SW480 (cell line): ENCODE measurements around the gene LMO1.
A peak's percentile ranks its signal among the peaks of the same experiment; 100 is the strongest.

Experiments used
- DNase-seq: peaks from one replicate; pipeline ENCODE4 v3.0.0-alpha.2; 2016; ENCODE audit warnings: low spot score

Gene LMO1

GRCh38 chr11:8203414-8203715 lies 60.3 kb downstream of the LMO1 start:
- DNase-seq, result no peak

- no peak for DNase-seq
Observed at GRCh38 chr11:8202516-8203413, 60.9 kb downstream of the LMO1 start.

- DNase-seq, result no peak
Observed at GRCh38 chr11:8201644-8202365, 61.9 kb downstream of the LMO1 start.

GRCh38 chr11:8199676-8200075 lies 64.0 kb downstream of the LMO1 start:
- DNase-seq, result no peak

- DNase-seq, result no peak
Observed at GRCh38 chr11:8196749-8197148, 66.9 kb downstream of the LMO1 start.

- DNase-seq, result no peak
Observed at GRCh38 chr11:8194956-8195355, 68.7 kb downstream of the LMO1 start.

- DNase-seq, result no peak
Observed at GRCh38 chr11:8192896-8193209, 70.8 kb downstream of the LMO1 start.

- DNase-seq, result peak; percentile 58
Observed at GRCh38 chr11:8192016-8192895, 71.4 kb downstream of the LMO1 start.

- DNase-seq, result no peak
Observed at GRCh38 chr11:8190431-8190830, 73.2 kb downstream of the LMO1 start.

GRCh38 chr11:8186429-8186828 lies 77.2 kb downstream of the LMO1 start:
- no peak for DNase-seq

GRCh38 chr11:8183111-8183510 lies 80.6 kb downstream of the LMO1 start:
- DNase-seq, result no peak

- no peak for DNase-seq
Observed at GRCh38 chr11:8180469-8180868, 83.2 kb downstream of the LMO1 start.

GRCh38 chr11:8178297-8178696 lies 85.4 kb downstream of the LMO1 start:
- DNase-seq, result no peak

GRCh38 chr11:8177136-8177535 lies 86.5 kb downstream of the LMO1 start:
- no peak for DNase-seq
